Measurements from ENCODE around the gene AUTS2.
"Not testable (repeated sequence)": the region's sequence is repeated elsewhere in the genome, so short reads cannot be mapped to it uniquely, and the experiment has no call there.

Gene AUTS2

DNA sequence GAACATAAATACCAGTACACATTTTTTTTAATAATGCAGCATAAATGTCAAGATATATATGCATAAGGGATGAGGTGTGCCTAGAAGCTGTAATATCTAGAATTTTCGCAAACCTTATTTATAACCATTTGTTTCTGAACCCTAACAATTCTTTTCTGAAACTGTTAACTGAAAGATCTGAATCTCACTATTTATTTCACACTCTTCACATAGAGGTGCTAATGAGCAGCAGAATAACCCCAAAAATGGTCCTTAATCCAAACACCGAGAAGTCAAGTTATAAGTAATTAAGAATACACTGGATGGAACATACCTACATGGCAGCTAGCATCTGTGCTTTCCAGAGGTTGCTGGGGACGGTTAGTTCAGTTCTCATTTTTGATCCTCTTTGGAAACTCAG lies 742.0 kb downstream of the AUTS2 start:
- no peak for DNase-seq

DNA sequence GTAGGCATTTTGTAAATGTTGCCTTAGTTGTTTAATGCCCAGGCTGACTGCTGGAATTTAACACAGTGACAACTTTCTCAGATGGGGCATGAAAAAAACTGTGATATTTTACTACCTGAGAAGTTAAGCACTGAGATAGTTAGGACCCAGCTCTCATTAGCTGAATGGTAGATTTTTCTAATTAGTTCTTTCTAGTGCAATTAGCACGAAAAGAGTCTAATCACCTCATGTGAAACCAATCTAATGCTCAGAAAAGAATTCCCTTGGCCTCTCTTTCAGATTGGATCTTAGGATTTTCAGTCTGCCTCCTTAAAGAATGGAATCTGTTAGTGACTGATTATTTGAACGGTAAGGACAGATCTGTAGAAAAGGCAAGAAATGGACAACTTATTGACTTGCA lies 743.2 kb downstream of the AUTS2 start:
- DNase-seq = no peak

DNA sequence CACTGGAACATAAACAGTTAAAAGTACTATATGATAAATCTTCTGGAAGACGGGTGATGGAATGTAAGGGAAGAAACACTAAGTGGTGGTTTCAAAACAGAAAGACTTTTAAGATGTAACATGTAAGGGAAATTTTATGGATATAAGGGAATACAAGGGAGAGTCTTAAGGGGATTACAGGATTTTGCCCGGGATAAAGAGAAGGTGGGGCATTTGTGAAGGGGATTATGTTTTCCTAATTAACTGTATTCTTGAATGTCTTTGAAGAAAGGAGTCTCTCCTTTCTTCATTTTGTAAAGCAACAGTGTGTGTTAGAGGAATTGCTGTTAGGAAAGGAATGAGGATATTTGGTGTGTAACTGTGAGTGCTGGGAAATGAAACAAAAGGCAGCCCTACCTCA lies 745.2 kb downstream of the AUTS2 start:
- DNase-seq = no peak

DNA sequence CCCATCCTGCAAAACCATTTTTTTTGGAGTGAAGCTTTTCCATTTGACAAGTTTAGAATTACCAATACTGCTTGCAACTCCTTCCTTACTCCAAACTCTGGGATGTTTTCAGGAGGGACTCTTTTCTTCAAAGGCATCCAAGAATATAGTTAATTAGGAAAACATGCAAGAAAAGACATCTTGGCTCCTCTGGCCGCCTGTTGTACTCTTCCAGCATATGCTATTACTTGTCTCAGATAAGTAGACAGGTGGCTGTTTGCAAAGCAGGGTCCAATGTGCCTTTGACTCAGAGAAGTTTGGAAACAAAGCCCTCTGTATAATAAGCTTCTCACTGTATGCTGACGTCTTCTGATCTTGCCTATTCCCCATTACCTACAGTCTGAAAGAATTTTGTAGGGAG lies 746.5 kb downstream of the AUTS2 start:
- DNase-seq = no peak

DNA sequence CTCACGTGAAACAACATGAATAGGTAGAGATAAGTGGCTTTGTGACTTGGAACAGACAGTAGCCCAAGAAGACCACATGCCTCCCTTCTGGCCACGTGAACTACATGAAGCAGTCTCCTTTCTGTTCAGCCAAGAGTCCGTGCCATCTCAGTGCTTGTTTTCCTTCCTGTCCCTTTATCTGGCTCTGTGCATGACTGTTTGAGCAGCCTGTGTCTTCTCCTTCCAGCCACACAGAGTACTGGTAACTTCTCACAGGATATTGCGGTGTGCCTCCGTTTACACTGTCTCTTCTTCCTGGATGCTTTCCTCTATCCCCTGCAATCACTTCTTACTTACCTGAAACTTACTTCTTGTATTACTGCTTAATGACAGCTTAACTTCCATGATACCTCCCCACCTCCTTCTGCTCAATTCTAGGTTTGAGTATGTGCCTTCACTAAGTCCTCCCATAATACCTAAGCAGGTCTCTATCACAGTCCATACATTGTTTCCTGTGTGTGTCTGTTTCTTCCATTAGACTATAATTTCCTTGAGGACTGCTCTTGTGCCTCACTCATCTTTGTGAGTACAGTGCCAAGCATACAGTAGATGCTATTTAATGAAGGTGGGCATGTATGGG lies 748.7 kb downstream of the AUTS2 start:
- DNase-seq = no peak

DNA sequence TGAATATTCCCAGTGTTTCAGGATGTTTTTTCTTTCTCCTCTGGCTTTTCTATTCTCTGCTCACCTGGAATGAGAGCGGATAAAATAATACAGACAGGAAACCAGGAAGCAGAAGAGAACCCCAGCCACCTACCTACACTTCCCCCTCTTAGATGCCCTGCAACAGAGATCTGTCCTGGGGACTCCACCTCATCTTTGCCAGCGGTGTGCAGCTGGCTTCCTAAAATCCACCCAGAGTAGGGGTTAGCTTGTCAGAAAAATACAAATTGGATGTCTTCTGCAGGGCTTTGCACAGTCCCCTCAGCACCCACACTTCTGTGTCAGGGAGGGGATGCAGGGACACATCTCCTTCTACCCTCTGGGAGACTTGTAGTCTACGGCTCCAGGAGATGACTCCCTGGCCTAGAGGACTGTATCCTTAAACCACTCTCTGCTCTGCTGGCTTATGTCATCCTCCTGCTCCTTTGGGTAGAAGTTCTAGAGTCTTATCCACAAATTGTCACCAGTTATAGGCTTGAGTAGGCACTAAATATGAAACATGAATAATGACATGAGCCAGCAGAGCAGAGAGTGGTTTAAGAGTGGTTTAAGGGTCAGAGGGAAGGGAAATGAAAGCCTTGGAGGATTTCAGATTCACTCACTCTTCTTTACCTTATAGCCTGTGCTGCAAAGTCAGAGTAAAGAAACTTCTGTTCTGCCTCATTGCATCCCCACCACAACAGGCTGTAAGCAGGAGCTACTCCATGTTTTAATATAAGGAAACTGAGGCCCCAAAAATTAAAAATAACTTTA lies 749.4 kb downstream of the AUTS2 start:
- DNase-seq = no peak

DNA sequence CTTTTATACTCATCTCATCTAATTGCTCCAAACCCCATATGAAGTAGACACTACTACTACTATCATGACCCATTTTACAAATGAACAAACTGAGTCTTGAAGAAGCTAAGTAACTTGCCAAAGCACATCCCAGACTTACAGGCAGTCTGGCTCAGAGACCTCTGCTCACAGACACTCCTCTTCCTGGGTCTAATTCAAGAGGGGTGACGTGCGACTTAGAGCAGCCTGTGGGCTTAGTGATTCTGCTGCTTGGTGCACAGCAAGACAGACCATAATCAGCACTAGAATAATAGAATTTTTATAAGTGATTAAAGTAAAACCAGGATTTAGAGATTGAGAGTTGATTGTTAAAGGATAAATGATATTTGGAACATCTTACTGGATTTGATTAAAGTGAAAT lies 750.8 kb downstream of the AUTS2 start:
- DNase-seq = no peak

DNA sequence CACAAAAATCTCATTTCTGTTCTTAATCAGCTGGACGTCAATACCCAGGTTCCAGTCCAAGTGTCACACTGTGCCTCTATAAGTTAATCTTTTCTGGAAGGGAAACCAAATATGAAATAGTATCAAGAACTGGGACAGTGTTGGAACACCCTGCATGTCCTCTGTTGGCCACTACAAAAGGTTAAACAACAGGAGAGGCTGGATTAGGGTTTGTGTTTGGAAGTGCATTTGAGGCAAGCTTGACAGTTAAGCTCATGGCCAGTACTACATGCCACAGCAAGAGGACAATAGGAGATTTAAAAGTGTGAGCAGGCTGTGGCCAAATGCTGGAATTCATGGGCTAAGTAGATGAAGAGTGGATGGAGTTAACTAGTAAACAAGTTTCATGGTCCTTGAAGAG lies 751.5 kb downstream of the AUTS2 start:
- no peak for DNase-seq

DNA sequence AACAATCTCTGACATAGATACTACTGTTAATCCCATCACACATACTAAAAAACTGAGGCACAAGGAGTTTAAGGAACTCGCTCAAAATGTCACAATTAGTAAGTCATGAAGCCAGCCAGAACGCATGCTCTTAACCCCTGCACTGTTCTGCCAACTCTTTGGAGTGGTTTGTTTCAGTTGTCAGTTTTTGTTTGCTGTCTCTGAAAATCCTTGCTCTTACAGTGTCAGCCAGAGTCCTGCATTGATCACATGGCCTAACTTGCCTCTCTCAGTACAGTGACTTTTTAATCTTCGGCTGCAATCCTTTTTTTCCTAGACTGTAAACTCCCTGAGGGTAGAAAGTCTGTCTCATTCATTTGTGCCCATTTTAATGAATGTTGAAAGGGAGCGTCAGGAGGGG lies 753.8 kb downstream of the AUTS2 start:
- no peak for DNase-seq

DNA sequence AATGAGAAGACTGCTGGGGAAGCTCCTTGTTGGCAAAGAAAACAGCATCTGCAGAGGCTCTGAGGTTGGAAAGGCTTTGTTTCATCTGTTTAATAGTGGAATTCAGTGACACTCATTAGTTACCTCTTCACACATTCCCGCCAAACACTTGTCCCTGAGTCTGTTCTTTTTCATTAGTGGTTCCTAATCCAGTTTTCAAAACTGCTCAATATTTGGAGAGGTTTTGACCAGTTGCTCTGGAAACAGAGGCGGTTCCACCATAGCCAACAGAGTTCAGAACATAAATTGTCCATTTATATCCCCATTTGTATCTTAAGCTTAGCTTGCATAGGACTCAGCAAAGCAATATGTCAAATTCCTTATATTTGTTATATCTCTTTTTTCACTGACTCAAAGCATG lies 754.6 kb downstream of the AUTS2 start:
- peak; percentile 29 for DNase-seq

DNA sequence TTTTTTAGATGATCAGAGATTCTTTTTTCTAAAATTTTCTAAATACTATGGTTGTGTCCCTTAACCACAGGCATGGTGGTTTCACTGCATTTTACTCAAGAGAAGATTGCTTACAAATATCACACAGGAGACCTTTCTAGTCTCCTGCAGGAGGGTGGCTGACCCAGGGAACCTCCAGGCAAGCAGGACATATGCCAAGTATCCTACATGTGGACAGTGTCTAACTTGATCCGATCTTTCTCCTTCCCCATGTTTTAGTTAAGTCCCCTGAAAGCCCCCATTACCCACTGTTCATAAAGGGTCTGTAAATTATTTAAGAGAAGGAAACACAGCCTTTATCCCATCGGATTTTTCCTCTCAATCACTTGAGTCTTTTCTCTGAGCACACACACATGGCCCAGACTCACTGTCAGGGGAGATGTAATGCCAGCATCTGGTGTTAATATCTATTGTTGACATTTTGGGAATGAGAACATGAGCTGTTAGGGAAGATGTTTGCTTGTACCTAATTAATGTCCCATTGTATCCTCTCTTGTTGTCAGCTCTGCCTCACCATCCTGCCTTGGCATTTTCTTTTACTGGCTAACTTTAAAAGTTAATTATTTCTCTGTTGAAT lies 755.2 kb downstream of the AUTS2 start:
- DNase-seq = peak; percentile 53

DNA sequence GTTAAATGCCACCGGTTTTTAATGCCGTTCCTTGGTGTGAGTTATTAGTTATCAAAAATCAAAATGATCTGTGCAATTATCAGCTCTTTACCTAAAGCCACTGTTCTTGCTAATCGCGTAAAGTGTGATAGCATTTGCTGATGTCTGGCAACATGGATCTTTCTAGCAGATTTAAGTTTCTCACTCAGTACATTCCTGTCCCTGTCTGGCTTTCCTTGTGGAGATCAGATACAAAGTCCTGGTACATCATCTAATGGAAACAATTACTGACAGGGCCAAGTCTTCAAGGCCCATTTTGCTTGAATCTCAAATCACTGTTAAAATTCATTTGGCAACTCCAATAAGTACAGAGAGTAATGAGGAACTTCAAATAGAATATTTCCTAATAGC lies 755.7 kb downstream of the AUTS2 start:
- no peak for DNase-seq

DNA sequence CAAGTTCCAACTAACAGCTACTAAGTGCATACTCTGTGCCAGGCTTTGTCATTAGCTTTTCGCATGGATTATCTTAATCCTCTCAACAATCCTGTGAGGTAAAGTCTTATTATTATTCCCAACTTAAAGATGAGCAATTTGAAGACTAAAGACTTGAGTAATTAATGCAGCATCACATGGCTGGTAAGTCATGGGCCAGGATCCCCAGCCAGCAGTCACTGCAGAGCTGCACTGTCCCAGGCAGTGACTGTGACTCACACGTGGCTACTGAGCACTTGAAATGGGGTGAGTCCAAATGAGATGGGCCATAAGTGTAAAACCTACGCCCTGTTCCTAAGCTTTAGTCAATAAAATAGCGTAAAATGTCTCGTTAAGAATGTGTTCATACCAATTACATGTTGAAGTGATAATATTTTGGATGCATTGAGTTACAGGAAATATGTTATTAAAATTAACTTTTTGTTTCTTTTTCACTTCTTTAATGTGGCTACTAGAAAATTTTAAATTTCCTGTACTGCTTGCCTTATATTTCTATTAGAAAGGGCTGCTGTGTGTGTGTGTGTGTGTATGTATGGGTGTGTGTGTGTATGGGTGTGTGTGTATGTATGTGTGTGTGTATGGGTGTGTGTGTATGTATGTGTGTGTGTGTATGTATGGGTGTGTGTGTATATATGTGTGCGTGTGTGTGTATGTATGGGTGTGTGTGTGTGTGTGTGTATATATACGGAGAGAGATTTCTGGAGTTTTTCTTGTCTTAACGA lies 756.3 kb downstream of the AUTS2 start:
- DNase-seq = no peak

DNA sequence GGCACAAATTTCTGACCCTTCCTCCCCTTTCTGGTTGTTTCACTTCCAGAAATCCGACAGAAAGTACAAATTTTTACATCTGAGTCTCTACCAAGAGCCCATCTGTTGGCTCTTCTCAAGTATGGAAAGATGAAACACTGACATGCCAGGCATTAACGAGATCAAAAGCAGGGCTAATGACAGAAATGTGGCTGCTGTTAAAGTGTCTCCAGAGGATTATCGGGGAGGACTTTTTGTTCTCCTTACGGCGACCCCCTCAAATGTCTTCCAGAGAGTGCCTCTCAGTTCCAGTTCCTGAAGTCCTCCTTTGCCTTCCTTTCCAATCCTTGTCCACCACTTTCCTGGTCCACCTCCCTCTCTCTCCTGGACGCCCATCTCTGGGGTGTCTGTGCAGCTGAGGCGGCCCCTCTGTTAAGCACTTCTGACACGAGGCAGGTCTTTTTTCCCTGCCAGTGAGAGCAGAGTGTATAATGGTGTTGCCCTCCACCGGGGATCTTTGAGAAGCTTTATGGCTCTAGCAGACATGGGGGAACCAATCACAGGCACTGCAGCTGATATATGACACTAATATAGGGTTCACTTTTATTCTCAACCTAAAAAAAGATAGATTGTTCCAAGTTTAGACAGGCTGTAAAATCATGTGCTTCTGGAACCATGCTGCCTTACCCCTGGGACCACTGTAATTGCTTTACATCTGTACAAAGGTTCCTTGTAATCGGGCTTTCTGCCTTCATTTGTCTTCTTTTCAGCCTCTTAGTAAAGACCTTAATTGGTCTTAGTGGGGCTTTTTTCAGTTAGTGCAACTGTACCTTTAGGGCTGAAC lies 757.1 kb downstream of the AUTS2 start:
- DNase-seq = peak; percentile 87

DNA sequence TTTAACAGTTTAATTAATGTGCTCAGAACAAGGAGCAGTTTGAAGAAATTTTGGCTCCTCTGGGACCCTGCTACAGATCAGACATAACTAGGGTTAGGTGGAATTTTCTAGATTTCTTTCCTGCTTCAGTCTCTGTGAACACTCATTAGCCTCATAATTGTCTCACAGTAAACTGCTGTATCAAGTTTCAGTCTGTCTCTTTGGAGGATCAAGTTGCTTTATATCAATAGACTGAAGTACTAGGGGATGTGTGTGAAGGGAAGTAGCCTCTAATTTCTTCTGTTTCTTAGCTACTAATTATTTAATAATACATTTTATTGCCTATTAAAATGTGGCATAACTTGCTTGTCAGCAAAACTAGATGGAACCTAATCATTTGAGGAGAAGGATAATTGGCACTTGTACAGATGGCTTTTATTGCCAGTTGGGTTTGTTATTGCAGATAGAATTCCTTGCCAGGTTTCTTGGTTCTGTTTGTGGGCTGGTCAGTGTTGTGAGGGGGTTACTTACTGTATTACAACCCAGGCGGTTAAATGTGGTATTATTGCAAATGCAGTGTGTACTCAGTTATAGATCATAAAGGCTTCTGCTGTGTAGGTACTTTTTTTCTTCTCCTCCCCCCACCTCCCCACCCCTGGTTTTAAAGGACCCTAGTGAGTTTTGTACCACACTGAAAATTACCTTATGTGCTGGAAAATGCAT lies 758.0 kb downstream of the AUTS2 start:
- DNase-seq = peak; percentile 94

DNA sequence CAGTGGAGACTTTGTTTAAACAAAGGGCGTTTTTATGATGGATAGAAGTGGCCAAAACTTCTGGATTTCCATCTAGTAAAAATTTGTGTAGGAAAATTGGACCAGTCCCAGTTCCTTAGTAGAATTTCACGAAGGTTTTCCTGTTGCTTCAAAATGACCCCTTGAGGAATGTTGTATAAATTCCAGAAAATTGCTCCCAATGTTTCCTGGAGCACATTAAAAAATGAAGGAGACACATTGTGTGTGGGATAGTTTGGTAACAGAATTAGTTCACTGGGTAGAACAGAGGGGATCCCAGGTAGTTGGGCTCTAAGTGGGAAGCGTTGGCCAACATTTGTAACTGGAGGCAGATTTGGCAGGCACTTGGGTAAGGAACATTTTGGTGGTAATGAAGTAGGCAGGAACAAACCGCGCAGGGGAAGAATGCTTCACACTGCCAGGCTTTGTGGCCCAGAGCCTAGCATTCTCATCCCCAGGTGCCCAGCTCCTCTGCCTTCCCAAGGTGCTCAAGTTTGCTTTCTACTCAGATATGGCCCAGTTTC lies 758.6 kb downstream of the AUTS2 start:
- peak; percentile 24 for DNase-seq

DNA sequence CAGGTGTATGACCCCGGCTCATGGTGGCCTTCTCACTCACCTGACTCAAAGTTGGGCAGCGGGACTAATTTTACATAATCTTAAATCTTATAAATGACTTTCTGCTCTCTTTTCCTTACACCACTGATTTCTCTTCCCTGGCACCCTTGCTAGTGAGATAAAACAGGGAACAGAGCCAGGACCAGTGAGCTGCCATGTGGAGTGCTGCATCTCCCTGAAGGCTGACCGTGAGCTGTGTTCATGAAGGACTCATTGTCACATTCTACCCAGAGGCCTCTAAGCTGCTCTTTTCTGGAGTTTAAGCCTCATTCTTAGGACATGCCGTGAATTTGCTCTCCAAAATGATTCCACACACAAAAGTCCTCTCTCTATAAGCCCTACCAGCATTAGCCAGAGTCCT lies 762.3 kb downstream of the AUTS2 start:
- no peak for DNase-seq

DNA sequence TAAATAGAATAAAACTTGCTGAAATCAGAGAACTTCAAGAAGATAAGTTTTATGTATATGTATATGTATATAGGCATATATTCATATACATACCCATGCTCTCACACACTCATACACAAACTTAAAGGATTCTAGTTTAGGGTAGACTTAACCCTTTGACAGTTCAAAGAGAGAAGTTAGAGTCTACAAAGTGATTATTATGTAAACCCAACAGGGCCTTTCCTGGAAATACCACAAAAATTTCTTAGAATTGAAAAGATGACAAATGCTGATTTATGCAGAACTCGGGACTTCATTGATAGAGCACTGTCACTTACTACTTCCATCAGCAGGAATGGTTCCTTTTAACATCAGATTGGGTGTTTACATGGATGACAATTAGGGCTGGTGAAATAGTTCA lies 763.5 kb downstream of the AUTS2 start:
- no peak for DNase-seq

DNA sequence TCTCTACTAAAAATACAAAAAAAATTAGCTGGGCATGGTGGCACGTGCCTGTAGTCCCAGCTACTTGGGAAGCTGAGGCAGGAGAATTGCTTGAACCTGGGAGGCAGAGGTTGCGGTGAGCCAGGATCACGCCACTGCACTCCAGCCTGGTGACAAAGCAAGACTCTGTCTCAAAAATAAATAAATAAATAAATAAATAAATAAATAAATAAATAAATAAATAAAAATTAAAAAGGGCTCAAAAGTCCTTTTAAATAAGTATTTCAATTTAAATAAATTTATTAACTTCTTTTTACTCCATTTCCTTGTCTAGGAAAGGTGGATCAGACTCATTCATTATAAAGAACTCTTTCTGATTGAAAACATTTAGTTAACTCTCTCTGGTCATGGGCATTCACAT lies 766.1 kb downstream of the AUTS2 start:
- not testable (repeated sequence) for DNase-seq

DNA sequence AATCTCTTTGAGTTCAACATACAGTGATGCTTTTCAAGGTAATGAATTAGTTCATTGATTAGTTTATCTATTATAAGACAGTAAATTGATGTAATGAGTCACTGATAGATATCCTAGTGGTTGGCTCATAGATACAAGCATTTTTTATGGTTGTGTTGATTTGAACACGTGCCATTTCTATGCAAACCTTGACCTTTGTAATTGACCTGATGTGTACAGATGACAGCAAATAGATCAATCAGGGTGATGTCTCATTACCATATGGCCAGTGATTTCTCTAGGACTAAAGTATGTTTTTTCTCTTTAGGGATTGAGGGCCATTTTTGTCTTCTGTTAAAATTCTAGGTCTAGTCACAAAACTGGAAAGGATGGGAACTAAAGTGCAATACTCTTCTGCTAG lies 773.4 kb downstream of the AUTS2 start:
- no peak for DNase-seq

DNA sequence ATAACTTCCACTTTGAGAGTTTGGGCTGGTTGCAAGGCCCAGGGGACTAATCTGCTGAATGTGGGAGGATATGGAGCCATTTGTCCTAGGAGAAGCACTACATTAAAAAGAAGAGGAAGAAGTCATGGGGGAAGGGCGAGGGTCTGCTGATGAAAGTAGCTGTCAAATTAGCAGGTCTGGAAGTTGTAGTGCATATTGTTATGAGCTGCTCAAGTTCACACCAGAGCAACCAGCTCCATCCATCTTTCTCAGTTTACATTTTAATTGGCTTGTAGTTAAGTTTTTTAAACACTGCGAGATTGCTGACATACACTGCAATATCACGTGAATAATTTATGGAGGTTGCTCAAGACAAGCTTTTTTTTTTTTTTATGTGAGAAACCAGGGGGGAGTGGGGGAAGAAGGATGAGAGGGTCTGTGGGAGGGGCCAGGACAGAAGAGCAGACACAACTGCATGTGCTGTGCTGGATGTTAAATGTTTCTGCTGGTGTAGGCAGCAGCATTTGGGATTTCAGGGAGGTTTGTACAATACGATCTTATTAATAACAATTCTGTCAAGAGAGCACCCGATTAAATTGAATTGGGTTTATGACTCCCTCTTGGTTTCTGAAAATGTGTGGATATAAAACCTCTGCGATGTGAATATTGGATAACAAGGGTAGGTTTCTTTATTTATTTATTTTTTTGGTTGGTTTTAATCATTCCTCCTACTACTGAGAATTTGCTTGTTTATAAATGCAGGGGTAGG lies 774.7 kb downstream of the AUTS2 start:
- DNase-seq = no peak

Data from NCI-H1092 treated with DMSO at 0.1 percent for 48 hours (cell line).